ENCODE data around the gene PRR33.
"Not testable (repeated sequence)": the region's sequence is repeated elsewhere in the genome, so short reads cannot be mapped to it uniquely, and the experiment has no call there.

Gene PRR33

DNA sequence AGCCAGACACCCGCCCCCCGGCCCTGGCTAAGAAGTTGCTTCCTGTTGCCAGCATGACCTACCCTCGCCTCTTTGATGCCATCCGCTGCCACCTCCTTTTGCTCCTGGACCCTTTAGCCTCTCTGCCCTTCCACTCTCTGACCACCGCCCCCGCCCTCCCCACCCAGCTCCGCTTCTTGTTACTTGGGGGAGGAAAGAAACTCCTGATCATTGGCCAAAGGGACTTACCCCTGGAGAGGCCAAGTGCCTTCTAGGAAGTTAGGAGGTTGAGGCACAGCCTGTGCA is at the start of gene PRR33:
Gene PRR33 (minus strand): TSS at position 65 of the 285 bp plus-strand sequence. CDS start 1,311 bp downstream, outside the sequence.
- no peak for DNase-seq

DNA sequence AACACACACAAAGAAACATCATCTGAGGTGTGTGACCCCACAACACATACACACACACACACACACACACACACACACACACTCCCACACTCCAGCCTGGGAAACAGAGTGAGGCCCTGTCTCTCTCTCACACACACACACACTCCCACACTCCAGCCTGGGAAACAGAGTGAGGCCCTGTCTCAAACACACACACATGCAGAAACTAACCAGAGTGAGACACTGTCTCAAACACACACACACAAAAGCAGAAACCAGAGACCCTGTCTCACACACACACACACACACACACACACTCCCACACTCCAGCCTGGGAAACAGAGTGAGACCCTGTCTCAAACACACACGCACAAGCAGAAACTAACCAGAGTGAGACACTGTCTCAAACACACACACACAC is 48.1 kb upstream of the PRR33 start:
- not testable (repeated sequence) for DNase-seq

DNA sequence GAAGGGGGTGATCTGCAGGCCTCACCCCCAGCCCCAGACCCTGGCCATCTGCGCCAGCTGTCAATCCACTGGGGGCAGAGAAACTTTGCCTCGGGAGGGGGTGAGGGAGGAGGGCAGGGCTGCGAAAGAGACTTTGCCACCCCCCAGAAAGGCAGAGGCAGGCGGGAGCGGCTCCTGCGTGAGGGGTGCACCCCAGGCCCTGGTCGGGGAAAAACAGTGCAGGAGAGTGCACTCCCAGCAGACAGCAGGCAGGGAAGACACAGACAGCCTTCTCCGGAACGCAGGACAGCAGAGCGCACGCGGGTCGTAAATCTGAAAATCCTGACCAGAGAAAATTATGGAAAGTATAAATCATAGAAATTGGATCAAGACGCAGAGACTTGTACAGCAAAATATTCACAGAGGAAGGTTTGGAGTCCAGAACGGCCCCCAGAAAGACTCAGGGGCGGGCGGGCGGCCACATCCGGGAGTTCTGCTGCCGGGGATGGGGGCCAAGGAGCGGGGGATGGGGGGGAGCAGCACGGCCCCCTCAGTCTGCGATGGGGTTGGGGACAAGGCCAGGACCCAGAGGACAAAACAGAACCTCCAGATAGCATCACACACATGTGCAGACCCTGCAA is 47.4 kb upstream of the PRR33 start:
- DNase-seq, result no peak

DNA sequence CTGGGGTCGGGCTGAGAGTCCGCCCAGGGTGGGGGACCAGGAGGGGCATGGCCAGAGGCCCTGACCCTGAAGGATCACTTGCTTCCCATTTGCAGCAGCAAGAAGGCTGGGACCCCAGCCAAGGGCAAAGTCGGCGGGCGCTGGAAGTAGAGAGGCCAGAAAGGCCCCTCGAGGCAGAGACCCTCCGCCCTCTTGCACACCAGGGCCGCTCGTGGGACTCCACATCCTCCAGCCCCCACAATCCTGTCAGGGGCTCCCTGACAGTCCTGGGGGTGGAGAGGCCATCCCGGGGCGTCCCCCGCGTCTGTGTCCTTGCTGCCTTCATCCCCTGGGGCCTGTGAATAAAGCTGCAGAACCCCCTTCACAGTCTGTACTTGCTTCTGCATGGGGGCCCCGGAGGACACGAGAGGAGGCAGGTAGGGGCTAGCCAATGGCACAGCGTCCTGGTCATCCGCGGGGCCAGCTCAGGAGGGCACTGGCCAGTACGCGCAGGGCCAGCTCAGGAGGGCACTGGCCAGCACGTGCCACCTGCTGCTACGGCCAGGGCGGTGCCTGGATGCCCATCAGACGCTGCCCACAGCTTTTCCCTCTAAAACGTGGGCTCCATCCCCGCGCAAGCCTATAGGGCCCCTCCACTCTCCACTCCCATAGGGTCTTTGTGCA is 46.8 kb upstream of the PRR33 start:
- no peak for DNase-seq

DNA sequence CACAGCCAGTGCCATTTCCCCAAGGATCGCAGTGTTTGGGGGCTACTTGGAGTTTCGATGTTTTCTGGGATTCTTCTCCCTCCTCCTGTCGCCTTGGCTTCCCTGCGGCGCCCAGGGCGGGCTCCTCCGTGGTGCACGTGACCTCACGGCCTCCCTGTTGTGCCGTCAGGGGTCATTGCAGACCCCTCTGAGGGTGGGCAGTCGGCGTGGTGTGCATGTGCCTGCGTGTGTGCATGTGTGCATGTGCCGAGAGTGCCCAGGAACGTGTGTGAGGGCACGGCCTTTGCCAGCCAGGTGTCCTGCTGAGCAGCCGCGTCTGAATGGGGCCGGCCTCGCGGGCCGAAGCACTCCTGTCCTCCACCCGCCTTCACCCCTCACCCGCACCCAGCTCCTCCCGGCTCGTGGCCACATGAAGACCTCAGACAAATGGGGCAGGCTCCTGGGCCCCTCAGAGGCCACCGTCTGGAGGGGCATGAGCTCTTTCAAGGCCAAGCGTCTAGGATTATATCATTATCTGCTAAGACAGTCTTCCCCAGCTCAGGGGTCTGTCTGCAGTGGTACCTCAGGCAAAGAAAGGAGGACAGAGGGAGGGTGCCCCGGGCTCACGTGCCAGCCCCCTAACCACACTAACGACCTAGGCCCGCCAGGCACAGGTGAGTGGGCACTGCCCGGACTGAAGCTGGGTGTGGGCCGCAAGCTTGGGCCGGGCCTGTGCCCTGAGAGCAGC is 46.1 kb upstream of the PRR33 start:
- no peak for DNase-seq

DNA sequence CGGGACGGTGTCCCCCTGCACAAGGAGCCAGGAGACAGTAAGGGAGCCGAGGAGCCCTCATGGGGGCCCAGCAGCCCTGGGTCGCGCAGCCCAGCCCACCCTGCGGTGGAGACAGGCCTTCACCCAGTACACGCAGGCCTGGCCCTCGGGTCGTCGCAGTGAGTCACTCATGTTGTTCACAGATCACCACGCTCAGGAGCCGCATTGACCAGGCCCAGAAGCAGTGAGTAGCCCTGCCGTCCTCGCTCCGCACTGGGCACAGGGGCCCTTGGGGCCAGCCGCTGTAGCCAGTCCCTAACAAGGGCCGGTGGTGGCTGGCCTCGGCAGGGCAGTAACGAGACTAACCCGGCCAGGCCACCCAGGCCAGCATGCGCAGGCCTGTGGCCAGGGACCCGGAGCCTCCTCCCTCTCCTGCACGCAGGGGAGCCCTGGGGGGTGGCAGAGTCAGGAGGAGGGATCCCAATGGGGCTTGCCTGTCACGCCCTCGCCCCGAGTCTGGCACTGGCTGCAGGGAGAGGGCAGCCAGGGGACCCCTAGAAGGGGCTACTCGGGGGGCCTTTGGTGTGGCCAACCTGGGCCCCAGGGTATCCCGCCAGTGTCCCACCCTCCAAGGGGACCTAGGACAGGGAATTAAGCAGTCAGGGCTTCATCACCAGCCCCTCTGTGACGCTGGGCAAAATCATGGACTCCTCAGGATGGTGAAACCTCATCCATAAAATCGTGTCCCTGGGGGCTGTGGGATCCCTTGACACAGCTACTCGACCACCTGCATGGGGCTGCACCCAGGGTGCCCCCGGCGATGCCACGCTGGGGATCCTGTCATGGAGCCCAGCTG is 45.3 kb upstream of the PRR33 start:
- no peak for DNase-seq

DNA sequence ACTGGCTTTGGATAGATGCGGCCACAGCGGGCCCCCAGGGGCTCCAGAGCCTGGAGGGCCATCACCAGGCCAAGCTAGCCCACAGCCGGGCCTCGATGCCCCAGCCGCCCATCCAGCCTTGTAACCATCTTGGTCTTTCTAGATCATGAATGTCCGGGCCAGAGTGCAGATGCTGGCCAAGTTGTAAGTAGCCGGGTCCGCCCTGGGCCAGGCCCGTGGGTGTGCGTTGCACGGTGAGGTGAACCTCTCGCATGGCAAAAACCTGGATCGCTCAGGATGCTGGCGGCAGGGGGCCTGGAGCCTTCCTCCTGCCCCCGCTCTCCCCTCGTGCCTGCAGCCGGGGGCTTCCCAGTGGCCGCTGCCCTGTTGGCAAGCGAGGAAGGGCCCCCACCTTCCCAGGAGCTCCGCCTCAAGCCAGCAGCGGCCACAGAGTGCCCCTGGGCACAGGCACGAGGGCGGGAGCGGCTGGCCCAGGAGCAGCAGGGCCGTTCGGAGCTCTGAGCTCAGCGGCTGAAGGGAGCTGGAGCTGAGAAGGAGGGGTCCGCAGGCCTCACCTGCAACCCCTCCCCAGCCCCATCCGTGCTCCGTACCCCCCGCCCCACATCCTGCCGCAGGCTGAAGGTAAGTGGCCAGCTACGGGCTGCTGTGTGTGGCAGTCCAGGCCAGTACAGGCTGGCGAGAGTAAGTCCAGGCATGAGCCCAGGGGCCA is 44.5 kb upstream of the PRR33 start:
- no peak for DNase-seq

GRCh38 chr11:1935156-1936071 is 43.7 kb upstream of the PRR33 start:
- no peak for DNase-seq

DNA sequence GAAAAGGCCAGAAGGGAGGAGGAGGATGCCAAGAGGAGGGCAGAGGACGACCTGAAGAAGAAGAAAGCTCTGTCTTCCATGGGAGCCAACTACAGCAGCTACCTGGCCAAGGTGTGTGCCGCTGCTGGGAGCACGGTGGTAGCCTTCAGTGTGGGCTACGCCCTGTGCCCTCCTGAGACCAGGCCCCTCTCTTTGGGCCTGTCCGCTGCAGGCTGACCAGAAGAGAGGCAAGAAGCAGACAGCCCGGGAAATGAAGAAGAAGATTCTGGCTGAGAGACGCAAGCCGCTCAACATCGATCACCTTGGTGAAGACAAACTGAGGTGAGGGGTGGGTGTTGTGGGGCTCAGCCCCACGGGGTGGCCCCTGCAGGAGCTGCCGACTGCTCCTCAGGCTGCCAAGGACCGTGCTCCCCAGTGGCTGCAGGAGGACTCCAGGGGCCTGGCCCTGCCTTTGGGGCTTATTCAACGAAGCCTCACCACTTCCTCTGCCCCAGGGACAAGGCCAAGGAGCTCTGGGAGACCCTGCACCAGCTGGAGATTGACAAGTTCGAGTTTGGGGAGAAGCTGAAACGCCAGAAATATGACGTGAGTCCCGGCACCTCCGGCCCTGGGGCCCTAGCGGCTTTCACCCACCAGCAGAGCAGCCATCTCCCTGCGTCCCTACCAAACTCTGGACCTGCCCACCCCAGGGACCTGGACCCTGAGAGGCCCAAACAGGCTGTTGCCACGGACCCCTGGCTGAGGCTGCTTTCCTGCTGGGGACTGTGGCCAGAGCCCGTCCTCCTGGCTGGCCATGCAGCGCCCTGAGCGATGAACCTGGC is 42.9 kb upstream of the PRR33 start:
- no peak for DNase-seq

DNA sequence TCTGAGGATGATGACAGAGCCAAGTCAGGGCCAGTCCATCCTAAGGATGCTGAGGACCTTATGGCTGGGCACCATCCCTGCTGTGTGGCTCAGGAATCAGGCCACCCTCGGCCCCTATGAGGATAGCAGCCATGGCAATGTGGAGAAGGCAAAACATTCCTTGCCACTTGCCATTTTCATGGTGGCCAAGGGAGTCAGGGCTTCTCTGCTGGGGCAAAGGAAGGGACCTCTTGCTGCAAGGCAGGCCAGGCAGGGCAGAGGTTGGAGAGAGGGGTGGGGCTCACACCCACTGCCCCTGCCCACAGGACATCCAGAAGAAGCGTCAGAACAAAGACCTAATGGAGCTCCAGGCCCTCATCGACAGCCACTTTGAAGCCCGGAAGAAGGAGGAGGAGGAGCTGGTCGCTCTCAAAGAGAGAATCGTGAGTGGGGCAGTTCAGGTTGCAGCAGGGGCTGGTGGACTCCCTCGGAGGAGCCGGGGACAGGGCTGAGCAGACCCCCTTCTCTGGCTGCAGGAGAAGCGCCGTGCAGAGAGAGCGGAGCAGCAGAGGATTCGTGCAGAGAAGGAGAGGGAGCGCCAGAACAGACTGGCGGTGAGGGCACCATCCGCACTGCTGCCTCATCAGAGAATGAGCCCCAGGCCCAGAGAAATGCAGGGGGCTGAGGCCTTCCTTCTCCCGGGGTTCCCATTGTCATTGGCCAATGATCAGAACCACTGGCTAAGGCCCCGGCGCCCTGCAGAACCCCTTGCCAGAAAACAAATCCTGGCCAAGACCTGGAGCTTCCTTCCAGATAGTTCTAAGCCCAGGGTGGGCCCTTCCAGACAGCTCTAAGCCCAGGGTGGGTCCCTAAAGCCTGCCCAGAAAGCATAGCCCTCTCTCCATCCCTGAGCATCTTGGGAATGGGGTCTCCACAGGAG is 42.0 kb upstream of the PRR33 start:
- DNase-seq, result no peak

- no peak for DNase-seq
Observed at GRCh38 chr11:1932681-1933080, 41.0 kb upstream of the PRR33 start.

DNA sequence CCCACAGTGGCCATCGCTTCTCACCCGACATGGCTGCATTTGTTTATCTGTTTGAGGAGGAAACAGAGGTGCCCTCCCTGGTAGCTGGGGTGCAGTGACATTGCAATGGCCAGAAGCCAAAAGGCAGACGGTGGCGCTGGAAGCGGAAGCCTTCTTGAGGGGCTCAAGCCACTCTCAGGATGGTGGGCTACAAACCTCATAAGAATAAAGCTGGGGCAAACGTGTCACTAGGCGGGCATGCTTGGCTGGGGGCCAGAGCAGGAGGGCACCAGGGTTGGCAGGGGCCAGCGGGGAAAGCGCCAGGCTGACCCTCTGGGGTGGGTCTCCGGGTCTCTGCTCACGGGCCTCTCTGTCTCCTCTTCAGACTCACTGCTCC is 40.4 kb upstream of the PRR33 start:
- no peak for DNase-seq

- DNase-seq, result no peak
Observed at GRCh38 chr11:1931341-1932104, 39.8 kb upstream of the PRR33 start.

- no peak for DNase-seq
Observed at GRCh38 chr11:1930462-1930830, 38.8 kb upstream of the PRR33 start.

GRCh38 chr11:1929621-1930461 is 38.1 kb upstream of the PRR33 start:
- DNase-seq, result no peak

GRCh38 chr11:1928891-1929541 is 37.3 kb upstream of the PRR33 start:
- no peak for DNase-seq

DNA sequence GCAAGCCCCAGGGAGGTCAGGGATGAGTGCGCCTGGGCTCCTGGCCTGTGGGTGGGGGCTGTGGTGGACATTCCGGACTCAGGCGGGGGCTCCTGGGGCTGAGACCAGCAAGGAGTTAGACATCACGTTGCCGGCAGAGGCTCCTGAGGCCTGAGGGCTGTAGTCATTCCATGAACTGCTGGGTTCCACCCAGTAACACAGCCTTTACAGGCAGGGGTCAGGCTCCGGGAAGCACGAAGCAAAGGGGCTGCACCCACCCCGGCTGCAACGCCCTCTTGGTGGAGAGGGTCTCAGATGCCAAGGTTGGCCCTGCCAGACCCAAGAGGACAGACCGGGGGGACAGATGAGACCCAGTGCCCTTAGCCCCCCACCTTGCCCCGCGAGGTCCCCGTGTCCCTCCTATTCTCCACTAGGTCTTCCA is 36.8 kb upstream of the PRR33 start:
- DNase-seq, result no peak

Measured in stimulated activated CD4-positive, alpha-beta T cell treated with anti-CD3 and anti-CD28 coated beads, Interleukin-12 subunit alpha, Interleukin-12 subunit beta, amount 100 ng/mL, for 4 hours (primary cell).